ENCODE results near the gene CCDC33.

CCDC33 gene

DNA sequence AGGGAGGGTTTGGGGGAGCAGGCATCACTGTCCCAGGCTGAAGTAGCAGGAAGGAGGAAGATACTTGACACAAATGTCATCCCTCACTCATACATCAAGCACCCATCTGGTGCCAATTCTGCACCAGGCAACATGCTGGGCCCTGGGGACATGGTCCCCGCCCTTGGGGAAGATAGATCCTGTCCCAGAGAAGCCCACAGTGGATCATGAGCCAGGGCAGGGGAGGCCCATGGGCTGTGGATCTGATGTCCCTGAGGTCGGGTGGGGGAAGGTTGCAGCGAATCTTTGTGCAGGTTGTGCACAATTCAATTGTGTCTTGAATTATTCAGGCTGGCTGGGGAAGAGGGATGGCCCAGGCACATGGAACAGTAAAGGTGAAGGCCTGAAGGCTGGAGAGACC is 6.4 kb upstream of the CCDC33 start:
- ATAC-seq (no peak), DNase-seq (no peak)

DNA sequence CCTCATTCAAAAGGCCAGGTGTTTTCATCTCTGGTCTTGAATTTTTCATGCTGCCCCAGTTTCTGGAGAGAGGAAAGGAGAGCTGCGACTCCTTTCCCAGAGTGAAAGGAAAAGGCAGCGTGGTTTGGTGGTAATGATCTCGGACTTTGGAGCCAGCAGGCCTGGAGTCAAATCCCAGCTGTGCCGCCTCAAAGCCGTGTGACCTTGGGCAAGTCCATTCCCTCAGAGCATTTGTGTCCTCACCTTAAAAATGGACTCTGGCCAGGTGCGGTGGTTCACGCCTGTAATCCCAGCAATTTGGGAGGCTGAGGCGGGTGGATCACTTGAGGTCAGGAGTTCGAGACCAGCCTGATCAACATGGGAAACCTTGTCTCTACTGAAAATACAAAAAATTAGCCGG is 4.7 kb upstream of the CCDC33 start:
- no peak for DNase-seq
- no peak for ATAC-seq

- ATAC-seq, result no peak
Observed at GRCh38 chr15:74233373-74233772, 2.8 kb upstream of the CCDC33 start.

GRCh38 chr15:74233851-74234597 is 2.1 kb upstream of the CCDC33 start:
- DNase-seq (no peak), ATAC-seq (peak; percentile 22)

More at GRCh38 chr15:74233373-74233772, 2.8 kb upstream of the CCDC33 start:
- no peak for DNase-seq

DNA sequence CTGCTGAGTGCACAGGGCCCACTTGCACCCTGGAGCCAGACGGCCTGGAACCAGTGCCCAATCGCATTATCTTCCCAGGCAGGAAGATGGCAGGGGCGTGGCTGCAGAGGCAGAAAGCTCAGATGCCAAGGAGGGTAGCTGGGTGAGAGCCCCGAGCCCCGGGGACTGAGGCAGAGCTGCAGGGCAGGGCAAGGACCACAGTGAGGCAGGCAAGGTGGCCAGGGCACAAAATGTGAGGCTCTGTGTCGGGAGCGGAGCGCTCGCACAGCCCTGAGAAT is 1.6 kb upstream of the CCDC33 start:
- DNase-seq (no peak), ATAC-seq (no peak)

- no peak for ATAC-seq
- DNase-seq, result no peak
Observed at GRCh38 chr15:74239051-74239705, 3.1 kb downstream of the CCDC33 start.

DNA sequence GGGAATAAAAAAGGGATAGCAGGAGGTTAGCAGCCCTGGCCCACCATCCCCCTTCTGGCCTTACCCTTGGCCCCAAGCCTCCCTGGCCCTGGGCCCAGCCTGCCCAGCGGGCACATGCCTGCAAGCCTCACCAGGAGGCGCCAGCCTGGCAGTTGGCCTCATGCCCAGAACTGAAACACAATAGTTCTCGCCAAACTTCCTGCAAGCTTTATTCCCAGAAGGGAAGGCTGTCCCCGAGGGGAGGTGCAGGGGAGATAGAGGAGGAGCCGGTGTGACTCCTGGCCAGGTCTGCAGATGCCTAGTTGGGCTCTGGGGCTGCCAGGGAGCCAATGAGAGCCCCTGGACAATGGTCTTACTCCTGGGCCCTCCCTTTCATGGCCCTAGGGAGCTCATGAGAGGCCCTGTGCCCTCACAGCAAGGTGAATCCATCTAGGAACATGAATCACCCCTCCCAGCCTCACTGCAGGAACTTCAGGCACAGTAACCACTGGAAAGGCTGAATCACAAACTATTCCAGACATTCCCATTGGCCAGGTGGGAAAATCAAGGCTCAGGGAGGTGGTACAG is 4.0 kb downstream of the CCDC33 start:
- no peak for ATAC-seq
- no peak for DNase-seq

- DNase-seq, result no peak
- ATAC-seq, result no peak
Observed at GRCh38 chr15:74240897-74241614, 4.9 kb downstream of the CCDC33 start.

- no peak for ATAC-seq
- no peak for DNase-seq
Observed at GRCh38 chr15:74242441-74243185, 6.5 kb downstream of the CCDC33 start.

- ATAC-seq, result no peak
- no peak for DNase-seq
Observed at GRCh38 chr15:74243431-74243830, 7.3 kb downstream of the CCDC33 start.

DNA sequence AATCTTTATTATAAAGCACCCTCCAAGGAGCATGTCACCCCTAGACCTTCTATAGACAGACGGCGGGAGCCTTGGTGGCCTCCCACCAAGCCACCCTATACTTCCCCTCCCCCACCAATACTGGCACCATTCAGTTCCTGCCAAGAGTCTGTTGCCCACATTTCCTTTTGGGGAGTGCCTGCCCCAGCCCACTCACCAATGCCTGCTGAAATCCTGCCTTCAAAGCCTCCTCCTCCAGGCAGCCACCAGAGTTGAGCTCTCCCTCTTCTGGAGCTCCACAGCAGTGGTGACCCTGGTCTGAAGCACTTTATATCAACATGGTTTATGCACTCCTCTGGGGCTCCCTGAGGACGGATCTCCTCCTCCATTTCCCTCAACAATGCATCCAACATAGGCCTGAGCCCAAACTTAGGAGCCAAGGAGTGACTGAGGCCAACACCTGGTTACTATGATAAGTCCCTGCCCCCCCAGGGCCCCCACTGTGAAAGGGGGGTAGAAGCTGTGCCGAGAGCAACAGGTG is 8.8 kb downstream of the CCDC33 start:
- ATAC-seq, result no peak
- no peak for DNase-seq

DNA sequence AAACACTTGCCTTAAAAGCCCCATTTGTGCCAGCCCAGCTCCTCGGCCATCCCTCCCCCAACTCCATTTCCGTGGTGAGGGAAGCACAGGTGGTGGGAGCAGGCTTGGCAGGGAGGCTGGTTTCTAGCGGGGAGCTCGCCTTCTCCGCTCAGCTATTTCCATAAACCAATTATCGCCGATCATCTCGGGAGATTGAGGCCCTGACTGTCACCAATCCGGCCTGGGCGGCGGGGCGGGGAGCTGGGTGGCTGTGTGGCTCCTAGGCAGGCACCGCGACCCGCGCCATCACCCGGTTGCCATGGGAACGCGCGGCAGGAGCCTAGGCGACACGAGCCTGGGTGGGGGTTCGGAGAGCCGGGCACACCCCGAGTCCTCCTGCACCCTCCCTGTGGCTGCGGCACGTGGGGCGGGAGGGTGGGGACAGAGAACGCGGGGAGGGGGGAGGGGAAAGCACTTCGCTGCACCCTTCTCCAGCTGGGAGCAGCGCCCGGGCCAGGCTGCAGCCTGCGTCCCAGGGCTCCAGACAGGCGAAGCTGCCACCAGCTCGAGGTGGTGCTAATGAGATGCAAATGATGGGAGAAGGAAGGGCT is 9.3 kb downstream of the CCDC33 start:
- ATAC-seq (no peak), DNase-seq (peak; percentile 45)

- no peak for ATAC-seq
- DNase-seq, result no peak
Observed at GRCh38 chr15:74250266-74250665, 14.1 kb downstream of the CCDC33 start.

GRCh38 chr15:74251131-74251811 is 15.1 kb downstream of the CCDC33 start:
- DNase-seq (no peak), ATAC-seq (peak; percentile 29)

- ATAC-seq (no peak), DNase-seq (no peak)
Observed at GRCh38 chr15:74252291-74252690, 16.2 kb downstream of the CCDC33 start.

DNA sequence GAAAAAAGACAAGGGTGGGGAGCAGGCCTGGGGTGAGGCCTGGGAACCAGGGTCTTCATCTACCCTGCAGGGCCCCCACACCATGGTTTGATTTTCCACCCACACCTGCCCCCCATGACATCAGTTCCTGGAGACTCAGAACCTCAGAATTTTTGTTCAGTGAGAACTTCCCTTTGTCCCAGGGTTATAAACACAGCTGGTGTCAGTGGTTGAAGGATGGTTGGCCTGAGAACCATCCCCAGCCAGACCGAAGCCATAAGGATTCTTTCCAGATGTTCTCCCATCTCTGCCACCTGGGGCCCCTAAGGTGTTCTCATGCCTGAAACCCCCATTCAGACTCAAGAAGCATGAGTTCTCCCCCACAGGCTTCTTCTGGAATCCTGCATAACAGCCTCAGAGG is 16.6 kb downstream of the CCDC33 start:
- ATAC-seq, result no peak
- DNase-seq, result no peak

- ATAC-seq (no peak), DNase-seq (no peak)
Observed at GRCh38 chr15:74253211-74253921, 17.2 kb downstream of the CCDC33 start.

GRCh38 chr15:74257105-74257504 is 21.0 kb downstream of the CCDC33 start:
- ATAC-seq (no peak), DNase-seq (no peak)

DNA sequence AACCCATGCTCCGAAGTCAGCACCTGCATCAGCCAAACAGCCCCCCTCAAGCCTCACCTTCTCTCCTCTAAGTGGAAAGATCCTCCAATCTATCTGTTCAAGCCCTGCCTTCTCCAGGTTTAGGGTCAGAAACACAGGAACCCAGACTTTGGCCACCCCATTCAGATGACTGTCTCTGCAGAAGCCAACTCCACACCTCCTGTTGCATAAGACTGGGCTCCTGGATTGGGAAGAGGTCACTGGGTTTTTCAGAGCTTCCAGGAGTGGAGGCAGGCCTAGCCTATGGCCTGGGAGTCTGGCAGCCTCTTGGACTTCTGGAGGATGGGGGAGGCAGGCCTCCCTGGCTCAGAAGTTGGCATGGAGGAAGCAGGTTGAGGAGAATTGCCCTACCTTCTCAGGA is 21.5 kb downstream of the CCDC33 start:
- ATAC-seq (no peak), DNase-seq (no peak)

DNA sequence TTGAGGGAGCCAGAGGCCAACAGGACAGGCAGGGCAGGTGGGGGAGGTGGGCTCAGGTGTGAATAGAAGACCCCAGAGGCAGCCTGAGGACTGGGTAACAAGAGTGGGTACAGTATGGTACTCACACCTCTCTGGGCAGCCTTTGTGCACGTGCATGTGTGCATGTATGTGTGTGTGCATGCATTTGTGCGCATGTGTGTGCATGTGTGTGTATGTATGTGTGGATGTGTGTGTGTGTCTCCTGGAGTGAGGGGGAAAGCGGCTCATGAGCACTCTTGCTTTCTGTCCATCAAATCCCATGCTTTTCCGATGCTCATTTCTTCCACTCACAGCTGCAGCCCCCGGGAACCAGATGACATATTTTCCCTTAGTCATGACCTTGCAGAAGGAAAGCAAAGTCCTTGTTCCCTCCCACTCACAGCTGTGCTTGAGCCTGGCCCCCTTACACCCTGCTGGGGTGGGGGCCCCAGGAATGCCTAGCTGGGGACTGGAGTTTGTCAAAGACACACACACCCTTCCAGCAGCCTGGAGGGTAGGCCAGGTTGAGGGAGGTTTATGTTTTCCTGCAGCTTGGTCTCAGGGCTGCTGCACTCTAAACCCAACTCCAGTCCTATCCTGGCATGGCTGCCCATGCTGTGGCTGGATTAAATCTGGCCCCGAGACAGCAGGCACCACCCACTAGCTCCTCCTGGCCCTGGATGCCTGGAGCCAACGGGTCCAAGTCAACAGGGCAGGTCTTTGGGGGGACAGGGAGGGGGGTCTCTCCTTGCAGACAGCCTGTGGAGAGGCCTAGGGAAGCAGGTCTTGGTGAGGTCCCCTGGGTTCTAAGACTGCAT is 22.5 kb downstream of the CCDC33 start:
- DNase-seq, result no peak
- no peak for ATAC-seq
